ENCODE measurements around the gene EFNA1. TPM values are rescaled to one million over a fixed set of nuclear protein-coding genes. Genes with fewer than 3 reads are reported as not detected.

The EFNA1 gene
- total and polyA plus RNA-seq, 2 of the 13 experiments (the other 11 are each of a cell fraction or from before 2014, with no cell fraction given), result 81.8 to 874 TPM

GRCh38 chr1:155130272-155131006 lies 2.8 kb downstream of the EFNA1 start (continued):
- no peak for TF ChIP-seq ZNF362 (CRISPR knock-in tag; IDR thresholded peaks at IDR 0.05; ENCODE audit: borderline replicate concordance)
- TF ChIP-seq KLF15 (CRISPR knock-in tag; IDR thresholded peaks at IDR 0.05; ENCODE audit: borderline replicate concordance), result no peak
- TF ChIP-seq KLF16 (CRISPR knock-in tag; IDR thresholded peaks at IDR 0.05), result 0 out of 4 replicates have a peak, but pooled peaks of 1 of the 2 experiments have one; percentile 11

DNA sequence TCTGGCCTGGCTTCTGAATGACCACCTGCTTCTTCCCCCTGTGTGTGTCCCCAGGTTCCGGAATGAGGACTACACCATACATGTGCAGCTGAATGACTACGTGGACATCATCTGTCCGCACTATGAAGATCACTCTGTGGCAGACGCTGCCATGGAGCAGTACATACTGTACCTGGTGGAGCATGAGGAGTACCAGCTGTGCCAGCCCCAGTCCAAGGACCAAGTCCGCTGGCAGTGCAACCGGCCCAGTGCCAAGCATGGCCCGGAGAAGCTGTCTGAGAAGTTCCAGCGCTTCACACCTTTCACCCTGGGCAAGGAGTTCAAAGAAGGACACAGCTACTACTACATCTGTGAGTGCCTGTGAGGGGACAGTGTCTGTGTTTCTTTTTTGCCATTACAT lies 3.6 kb downstream of the EFNA1 start:
- Histone ChIP-seq H3K4me2 (ENCODE audit: low read depth, low read length) (peak overlapping the region; percentile 94), H4K20me1 (ENCODE audit: insufficient read depth, low read length) (peaks cover 60% of the 10 kb centered on the region), H2AFZ (ENCODE audit: low read length) (no peak overlapping the region), H3K79me2 (ENCODE audit: insufficient read depth, low read length) (peaks cover 54% of the 10 kb centered on the region), H3K36me3 (replicated peaks in 1 of 2; ENCODE audit: control insufficient read depth in 1 of 2, insufficient read depth in 2 of 2, low read length in 2 of 2) (peaks cover 17 to 46% of the 10 kb centered on the region in 2 experiments), H3K4me1 (ENCODE audit: insufficient read depth, low read length) (peaks cover 51% of the 10 kb centered on the region), H3K27ac (ENCODE audit: extremely low read length, insufficient read depth, low read length) (peak overlapping the region; percentile 100), H3K9ac (ENCODE audit: insufficient read depth, low read depth, low read length) (peak overlapping the region; percentile 99), H3K9me3 (ENCODE audit: low read length) (no peaks in the 10 kb centered on the region), H3K4me3 (replicated peaks in 1 of 3; ENCODE audit: insufficient read depth in 1 of 3, low read depth in 2 of 3, low read length in 3 of 3) (peak overlapping the region; percentile 96 to 99 (median 99)), H3K27me3 (ENCODE audit: control insufficient read depth in 1 of 2, insufficient read depth in 2 of 2, low read length in 2 of 2) (no peaks in the 10 kb centered on the region; a peak in 1 of 5 replicates)
- DNase-seq (ENCODE audit: low spot score), result no peak
- no CpG with 5 or more reads among the region's 8 CpGs for WGBS (ENCODE audit: low lambda C conversion rate)
- no peak for FAIRE-seq
- ChIA-PET CTCF (ENCODE audit: low intra/inter-chr PET ratio, low total read pairs) (no interaction called here), POLR2A (interaction anchor here (1.1 to 3.9 kb wide), 5 partner anchors 9 to 62 kb away, joined by 3 to 28 read pairs (median 5); partner anchors contain the start of genes DPM3 and KRTCAP2)
- ATAC-seq, result no peak
- intact Hi-C loops (cut with micrococcal nuclease; ENCODE audit: unreplicated experiment) (no loop called here), in situ Hi-C loops (cut with HindIII; ENCODE audit: extremely low pct_ligation_motif_present, low pct_unique_long_range_greater_than_20kb) (no loop called here)
- no TSS peak for BruUV-seq (replicated peaks)
- TF ChIP-seq ZNF772 (CRISPR knock-in tag; IDR thresholded peaks at IDR 0.05), result no peak
- no peak for TF ChIP-seq ZNF777 (CRISPR knock-in tag; IDR thresholded peaks at IDR 0.05)
- TF ChIP-seq LCORL (IDR thresholded peaks at IDR 0.05), result no peak
- 0 out of 2 replicates have a peak, but pooled peaks have one; percentile 15 for TF ChIP-seq LCORL (CRISPR knock-in tag; IDR thresholded peaks at IDR 0.05)
- TF ChIP-seq ZBTB49 (CRISPR knock-in tag; IDR thresholded peaks at IDR 0.05; ENCODE audit: borderline replicate concordance), result no peak
- TF ChIP-seq ZNF687 (CRISPR knock-in tag; IDR thresholded peaks at IDR 0.05), result peak; percentile 69
- no peak for TF ChIP-seq ZNF792 (CRISPR knock-in tag; IDR thresholded peaks at IDR 0.05)

All from HepG2 (cell line).